Glomerular endothelial cell (primary cell): ENCODE measurements around the gene GNG12. TPM values are rescaled to one million over a fixed set of nuclear protein-coding genes. Genes with fewer than 3 reads are reported as not detected.

Source experiments
- DNase-seq: peaks from one replicate; pipeline ENCODE4 v3.0.0-alpha.2; 2011; ENCODE audit warnings: low read depth, low spot score; ENCODE audit errors: extremely low read depth
- total RNA-seq: library from RNA; depleted of rRNA; stranded (reverse); fragments of >200 nt; gene quantifications from 2 replicates; pipeline ENCODE4 v1.2.3, GENCODE V29; 2015

The GNG12 gene
- total RNA-seq, 1 donor from 2014 or later = 156 TPM

GRCh38 chr1:67713057-67713846, 120.0 kb downstream of the GNG12 start:
- no peak for DNase-seq

GRCh38 chr1:67711855-67712212, 121.4 kb downstream of the GNG12 start:
- DNase-seq = no peak

DNA sequence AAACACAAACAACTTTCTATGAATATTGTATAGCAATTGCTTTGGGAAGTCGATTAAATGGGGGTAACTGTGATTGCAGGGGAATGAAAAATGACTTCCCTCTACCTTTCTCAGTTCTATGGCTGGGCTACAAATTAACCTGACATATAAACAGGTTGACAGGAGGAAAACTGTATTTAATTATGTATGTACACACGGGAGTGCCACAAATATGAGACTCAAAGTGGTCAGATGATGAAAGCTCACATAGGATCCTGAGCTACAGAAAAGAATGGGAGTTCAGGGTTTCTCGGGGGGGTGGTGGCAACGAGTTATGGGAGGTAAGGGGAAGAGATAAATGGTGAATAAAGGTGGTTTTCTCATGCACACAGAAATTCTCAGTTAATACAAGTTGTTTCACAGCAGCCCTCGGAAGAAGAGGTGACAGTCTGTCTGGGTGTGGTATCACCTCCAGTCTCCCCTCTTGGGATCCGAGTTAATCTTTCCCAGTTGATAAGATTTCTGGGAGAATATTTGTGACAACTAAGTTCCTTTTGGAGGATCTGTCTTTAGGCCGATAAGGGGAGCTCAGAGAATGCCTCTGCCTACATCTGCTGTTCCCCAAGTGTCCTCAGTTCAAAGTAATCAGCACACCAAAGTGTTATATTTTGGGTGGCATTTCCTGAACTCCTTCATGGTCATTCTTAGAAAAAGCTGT, 122.0 kb downstream of the GNG12 start:
- no peak for DNase-seq

DNA sequence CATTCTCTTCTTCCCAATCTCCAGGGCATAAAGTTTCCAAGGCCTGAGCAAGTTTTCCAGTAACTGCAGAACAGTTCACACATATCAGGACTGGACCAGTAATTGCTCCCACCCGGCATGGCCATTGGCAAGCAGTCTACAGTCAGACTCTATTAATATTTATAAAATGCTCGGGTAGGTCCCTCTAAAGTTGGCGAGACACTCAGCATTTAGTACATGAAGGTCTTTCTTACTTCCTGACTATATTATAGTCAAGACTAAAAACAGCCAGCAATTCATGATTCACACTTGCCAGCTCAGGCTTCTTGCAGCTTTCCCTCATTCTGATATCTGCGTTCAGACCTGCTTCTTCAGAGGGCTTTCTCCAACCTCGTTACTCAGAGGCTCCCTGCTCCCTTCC, 122.8 kb downstream of the GNG12 start:
- no peak for DNase-seq

GRCh38 chr1:67708606-67709005, 124.7 kb downstream of the GNG12 start:
- no peak for DNase-seq

GRCh38 chr1:67705735-67706453, 127.4 kb downstream of the GNG12 start:
- DNase-seq = no peak

DNA sequence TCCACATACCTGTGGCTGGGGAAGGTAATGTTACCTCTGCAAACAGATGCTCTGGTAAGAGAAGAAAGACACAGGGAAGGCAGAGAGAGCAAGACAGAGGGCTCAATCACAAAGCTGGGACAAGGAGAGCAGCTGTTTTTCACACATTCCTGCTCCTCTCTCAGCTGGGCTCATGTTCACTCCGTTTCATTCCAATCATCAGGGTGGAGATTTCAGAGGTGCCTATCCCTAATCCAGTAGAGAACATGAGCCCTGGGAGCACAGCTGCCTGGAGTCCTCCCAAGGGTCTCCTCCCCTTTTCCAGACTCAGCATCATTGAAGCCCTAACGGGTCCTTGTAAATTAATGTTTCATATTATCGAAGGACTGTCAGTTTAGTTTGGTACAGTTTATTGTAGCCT, 128.9 kb downstream of the GNG12 start:
- DNase-seq = no peak

- DNase-seq = no peak
These were observed 131.4 kb downstream of the GNG12 start for GRCh38 chr1:67701876-67702275.

DNA sequence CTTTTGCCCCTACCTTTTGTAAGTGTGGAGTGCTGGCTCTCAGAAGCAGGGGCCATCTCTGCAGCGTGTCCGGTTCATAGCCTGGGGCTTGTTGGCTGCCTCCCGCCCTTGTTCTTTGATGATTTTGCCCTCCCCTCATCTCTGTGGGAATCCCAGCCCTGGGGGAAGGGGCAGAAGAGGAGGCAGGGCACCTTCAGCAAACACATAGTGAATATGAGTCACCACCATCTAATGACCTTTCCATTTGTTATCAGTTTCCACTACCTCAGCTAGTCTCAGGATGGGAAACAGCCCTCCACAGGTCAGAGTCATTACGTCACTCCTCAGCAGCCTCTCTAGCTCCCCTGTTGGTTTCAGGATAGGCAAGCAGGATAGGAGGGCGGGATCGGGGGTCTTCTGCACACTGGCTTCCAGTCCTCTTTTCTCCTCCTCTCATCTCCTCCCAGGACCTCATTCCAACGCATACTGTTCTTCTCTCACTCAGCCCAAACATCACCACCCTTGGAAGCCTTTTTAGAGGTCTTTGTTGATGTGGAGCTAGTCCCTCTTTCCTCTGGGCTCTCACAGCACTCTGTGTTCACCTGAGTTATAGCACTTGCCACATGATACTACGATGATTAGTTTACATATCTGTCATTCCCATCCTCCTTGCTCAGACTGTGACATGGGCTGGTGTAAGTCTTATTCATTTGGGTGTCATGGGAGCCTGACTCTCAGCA, 132.4 kb downstream of the GNG12 start:
- DNase-seq = no peak

GRCh38 chr1:67700220-67700619, 133.0 kb downstream of the GNG12 start:
- DNase-seq = no peak

DNA sequence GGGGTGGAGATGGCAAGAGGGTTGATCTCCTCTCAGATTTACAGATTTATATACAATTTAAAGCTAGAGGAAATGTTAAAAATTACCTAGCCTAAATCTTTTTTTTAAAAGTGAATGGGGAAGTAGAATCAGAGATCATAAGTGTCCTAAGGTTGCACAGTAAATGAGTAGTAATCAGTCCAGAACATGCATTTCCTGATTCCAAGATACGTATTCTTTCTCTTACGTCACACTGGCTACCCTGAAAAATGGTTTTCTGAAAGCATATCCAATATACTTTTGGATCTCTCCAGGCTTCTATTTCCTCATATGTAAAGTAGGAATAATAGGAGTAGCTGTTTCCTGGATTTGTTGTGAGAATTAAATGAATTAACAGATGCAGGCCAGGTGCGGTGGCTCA, 136.6 kb downstream of the GNG12 start:
- no peak for DNase-seq

DNA sequence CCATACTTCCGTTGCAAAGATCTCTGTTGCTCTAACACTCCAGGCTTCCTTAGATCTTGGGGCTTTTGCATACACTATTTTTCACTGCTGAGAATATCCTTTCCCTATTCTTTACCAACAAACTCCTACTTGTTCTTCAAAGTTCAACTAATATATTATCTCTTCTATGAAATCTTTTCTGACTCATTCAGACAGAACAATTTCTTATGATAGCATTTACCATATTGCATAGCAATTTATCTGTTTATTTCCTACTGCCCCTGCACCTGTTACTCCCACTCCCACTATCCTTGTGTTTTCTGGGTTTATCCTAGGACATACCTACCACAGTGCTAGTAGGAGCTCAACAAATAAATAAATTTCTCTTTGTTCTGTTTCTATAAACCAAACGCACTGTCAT, 137.3 kb downstream of the GNG12 start:
- no peak for DNase-seq

DNA sequence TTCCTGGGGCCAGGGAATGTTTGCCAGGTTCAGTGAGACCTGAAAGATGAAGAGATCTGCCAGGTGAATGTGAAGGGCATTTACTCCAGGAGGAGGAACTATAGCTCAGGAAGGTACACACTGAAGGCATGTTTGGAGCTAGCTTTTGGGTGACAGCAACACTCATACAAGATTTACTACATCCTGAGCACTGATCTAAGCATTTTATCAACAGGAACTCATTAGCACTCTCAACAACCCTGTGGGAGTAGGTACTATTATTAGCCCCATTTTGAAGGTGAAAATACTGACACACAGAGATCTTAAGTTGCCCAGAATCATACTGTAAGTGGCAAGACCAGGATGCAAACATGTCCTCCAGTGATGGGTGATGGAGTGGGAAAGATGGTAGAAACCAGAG, 141.6 kb downstream of the GNG12 start:
- DNase-seq = no peak

- no peak for DNase-seq
These were observed 142.9 kb downstream of the GNG12 start for GRCh38 chr1:67690411-67690810.

DNA sequence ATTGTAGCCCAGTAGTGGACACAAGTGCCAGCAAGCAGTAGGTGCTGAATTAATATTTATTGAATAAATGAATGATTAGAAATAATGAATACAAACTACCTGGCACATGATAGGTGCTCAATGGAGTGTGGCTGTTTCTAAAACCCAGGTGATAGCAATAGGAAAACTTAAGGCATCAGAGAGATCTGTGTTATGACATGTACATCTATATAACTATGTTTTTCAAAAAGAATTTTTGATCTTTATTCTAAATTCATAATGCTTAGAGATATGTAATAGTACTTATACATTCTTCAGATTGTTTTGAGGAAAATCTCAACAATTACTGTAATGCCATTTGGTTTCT, 143.3 kb downstream of the GNG12 start:
- no peak for DNase-seq

DNA sequence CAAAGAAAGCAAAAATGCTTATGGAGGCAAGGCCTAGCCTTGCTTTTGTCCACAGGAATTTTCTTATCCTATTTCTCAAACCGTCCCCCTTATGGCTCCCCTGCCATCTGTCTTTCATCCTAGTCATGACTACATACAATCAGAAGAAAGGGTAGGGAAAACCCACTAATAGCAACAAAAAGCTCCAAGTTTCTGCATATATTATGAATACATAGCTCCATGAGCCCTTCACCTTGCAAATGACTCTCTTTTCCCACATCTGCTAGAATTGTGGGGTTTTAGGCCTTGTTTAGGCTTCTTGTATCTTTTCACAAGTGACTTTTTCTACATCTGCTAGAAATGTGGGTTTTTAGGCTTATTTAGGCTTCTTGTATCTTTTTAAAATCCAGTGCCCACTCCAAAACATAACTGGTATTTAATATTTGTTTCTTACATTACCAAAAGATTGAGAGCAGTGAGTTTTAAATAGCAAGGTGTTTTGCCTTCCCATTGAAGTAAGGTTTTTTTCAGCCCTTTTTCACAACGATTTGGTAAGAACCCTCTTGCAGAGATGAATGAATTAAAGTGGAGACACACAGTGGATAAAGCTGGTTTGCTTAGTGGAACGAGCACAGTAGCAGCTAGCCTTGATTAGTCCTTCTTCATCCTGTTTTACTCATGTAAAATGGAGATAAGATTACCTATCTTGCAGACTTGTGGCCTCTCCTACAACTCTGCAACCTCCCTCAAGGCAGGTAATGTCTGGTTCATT, 143.8 kb downstream of the GNG12 start:
- peak; percentile 44 for DNase-seq

GRCh38 chr1:67688526-67689219, 144.6 kb downstream of the GNG12 start:
- no peak for DNase-seq

- DNase-seq = no peak
These were observed 145.6 kb downstream of the GNG12 start for GRCh38 chr1:67687649-67688048.

DNA sequence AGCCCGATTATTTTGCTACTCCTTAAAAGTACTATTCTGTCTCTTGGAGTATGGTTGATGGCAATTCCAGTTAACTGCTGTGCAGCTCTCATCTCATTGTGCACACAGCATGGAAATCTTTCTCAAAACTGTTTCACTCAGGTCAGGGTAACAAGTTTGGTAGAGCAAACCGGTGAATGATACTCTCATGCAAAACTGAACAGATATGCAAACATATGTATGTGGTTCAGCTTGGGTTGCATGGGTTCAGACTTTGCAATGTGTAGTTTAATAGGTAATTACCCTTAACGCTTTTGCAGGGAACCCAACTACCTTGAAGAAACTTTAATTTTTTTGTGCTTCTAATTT, 146.1 kb downstream of the GNG12 start:
- DNase-seq = no peak
